ENCODE measurements around the gene NOSTRIN. TPM values are rescaled to one million over a fixed set of nuclear protein-coding genes. Genes with fewer than 3 reads are reported as not detected.

NOSTRIN gene
- total and polyA plus RNA-seq, 3 experiments from 2014 or later = not detected

DNA sequence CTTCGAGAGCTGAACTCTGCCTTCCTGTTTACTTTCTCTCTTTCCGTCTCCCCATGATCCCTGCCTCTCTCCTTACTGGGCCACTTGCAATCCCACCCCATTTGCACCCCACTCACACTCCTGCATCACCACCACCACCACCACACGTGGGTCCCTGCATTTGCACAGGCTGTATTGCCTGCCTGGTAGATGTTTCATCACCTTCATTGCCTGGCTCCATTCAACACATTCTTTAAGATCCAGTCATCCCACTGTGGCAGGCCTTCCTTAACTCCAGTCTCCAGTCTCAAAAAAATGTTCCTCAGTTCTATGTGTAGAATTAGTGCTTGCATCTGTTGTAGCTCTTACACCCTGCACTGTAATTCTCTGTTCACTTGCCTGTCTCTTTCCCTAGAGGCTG is 13.9 kb downstream of the NOSTRIN start:
- POLR2A ChIA-PET = no interaction called here
- Mint-ChIP-seq H3K9me3 (no peaks in the 10 kb centered on the region), H3K27ac (no peak overlapping the region), H3K4me3 (no peak overlapping the region), H3K4me1 (no peaks in the 10 kb centered on the region), H3K27me3 (peaks cover 3 to 4% of the 10 kb centered on the region in 2 donors), H3K36me3 (no peaks in the 10 kb centered on the region)
- Histone ChIP-seq H3K27me3 (ENCODE audit: insufficient read depth, low read length, poor library complexity, severe bottlenecking) (no peaks in the 10 kb centered on the region), H3K27ac (ENCODE audit: low read depth, low read length) (no peak overlapping the region), H3K36me3 (ENCODE audit: insufficient read depth, low read length) (no peaks in the 10 kb centered on the region), H3K4me3 (ENCODE audit: low read length) (no peak overlapping the region), H3K9me3 (ENCODE audit: low read length) (no peaks in the 10 kb centered on the region), H3K4me1 (ENCODE audit: insufficient read depth, low read length) (no peaks in the 10 kb centered on the region)
- DNase-seq = no peak
- CTCF ChIA-PET = no interaction called here

GRCh38 chr2:168819050-168819715 is 16.7 kb downstream of the NOSTRIN start:
- ChIA-PET CTCF (no interaction called here), POLR2A (no interaction called here)
- Histone ChIP-seq H3K4me3 (ENCODE audit: low read length) (no peak overlapping the region), H3K36me3 (ENCODE audit: insufficient read depth, low read length) (no peaks in the 10 kb centered on the region), H3K9me3 (ENCODE audit: low read length) (no peaks in the 10 kb centered on the region), H3K27me3 (ENCODE audit: insufficient read depth, low read length, poor library complexity, severe bottlenecking) (no peaks in the 10 kb centered on the region), H3K27ac (ENCODE audit: low read depth, low read length) (no peak overlapping the region), H3K4me1 (ENCODE audit: insufficient read depth, low read length) (no peaks in the 10 kb centered on the region)
- DNase-seq = no peak
- no peaks in the 10 kb centered on the region for H3K36me3 Mint-ChIP-seq
- no peaks in the 10 kb centered on the region for H3K9me3 Mint-ChIP-seq
- no peak overlapping the region for H3K4me3 Mint-ChIP-seq
- no peaks in the 10 kb centered on the region for H3K4me1 Mint-ChIP-seq
- H3K27ac Mint-ChIP-seq = no peak overlapping the region
- peaks cover 3 to 4% of the 10 kb centered on the region in 2 donors for H3K27me3 Mint-ChIP-seq

- DNase-seq = no peak
- CTCF ChIA-PET = no interaction called here
- H3K36me3 Mint-ChIP-seq = no peaks in the 10 kb centered on the region
These were observed 17.5 kb downstream of the NOSTRIN start for GRCh38 chr2:168819829-168820489.

GRCh38 chr2:168821577-168821976 is 19.1 kb downstream of the NOSTRIN start:
- H3K4me1 ChIP-seq (ENCODE audit: insufficient read depth, low read length) = no peaks in the 10 kb centered on the region
- ChIA-PET POLR2A (no interaction called here), CTCF (interaction anchor here (1.2 kb wide), 1 partner anchor 15 kb away, joined by 3 read pairs; no protein-coding TSS in a partner anchor)
- Mint-ChIP-seq H3K4me1 (no peaks in the 10 kb centered on the region), H3K27me3 (peaks cover 4 to 5% of the 10 kb centered on the region in 2 donors), H3K4me3 (no peak overlapping the region), H3K36me3 (no peaks in the 10 kb centered on the region), H3K27ac (no peak overlapping the region), H3K9me3 (no peaks in the 10 kb centered on the region)
- no peaks in the 10 kb centered on the region for H3K27me3 ChIP-seq (ENCODE audit: insufficient read depth, low read length, poor library complexity, severe bottlenecking)
- no peak overlapping the region for H3K27ac ChIP-seq (ENCODE audit: low read depth, low read length)
- no peak overlapping the region for H3K4me3 ChIP-seq (ENCODE audit: low read length)
- H3K36me3 ChIP-seq (ENCODE audit: insufficient read depth, low read length) = no peaks in the 10 kb centered on the region
- no peak for DNase-seq
- no peaks in the 10 kb centered on the region for H3K9me3 ChIP-seq (ENCODE audit: low read length)

More at GRCh38 chr2:168819829-168820489, 17.5 kb downstream of the NOSTRIN start:
- no peak overlapping the region for H3K4me3 ChIP-seq (ENCODE audit: low read length)
- H3K27me3 ChIP-seq (ENCODE audit: insufficient read depth, low read length, poor library complexity, severe bottlenecking) = no peaks in the 10 kb centered on the region
- no peaks in the 10 kb centered on the region for H3K9me3 ChIP-seq (ENCODE audit: low read length)
- H3K4me1 Mint-ChIP-seq = no peaks in the 10 kb centered on the region
- POLR2A ChIA-PET = no interaction called here
- H3K27me3 Mint-ChIP-seq = peaks cover 3 to 4% of the 10 kb centered on the region in 2 donors
- H3K36me3 ChIP-seq (ENCODE audit: insufficient read depth, low read length) = no peaks in the 10 kb centered on the region
- no peaks in the 10 kb centered on the region for H3K4me1 ChIP-seq (ENCODE audit: insufficient read depth, low read length)
- H3K9me3 Mint-ChIP-seq = no peaks in the 10 kb centered on the region
- no peak overlapping the region for H3K27ac Mint-ChIP-seq
- no peak overlapping the region for H3K4me3 Mint-ChIP-seq
- no peak overlapping the region for H3K27ac ChIP-seq (ENCODE audit: low read depth, low read length)

DNA sequence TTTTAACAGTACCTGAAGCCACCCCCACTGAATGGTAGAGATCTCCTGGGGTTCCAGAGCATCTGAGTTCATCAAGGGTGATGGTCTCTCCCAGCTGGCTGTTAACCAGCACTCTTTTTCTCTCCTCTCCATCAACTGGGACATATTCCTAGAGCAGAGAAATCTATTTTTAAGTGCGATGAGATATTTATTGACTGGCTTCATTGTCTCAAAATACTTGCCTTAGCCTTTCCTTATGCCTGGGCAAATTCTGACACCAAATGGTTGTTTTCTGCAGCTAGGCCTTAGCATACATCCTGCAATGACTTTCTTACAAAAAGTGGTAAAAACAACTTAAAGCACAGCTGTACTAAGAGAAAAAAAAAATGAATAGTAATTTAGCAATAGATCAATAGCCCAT is 19.6 kb downstream of the NOSTRIN start:
- no peak overlapping the region for H3K4me3 Mint-ChIP-seq
- H3K27ac Mint-ChIP-seq = no peak overlapping the region
- H3K36me3 Mint-ChIP-seq = no peaks in the 10 kb centered on the region
- DNase-seq = no peak
- no peak overlapping the region for H3K4me3 ChIP-seq (ENCODE audit: low read length)
- CTCF ChIA-PET = interaction anchor here (1.2 kb wide), 1 partner anchor 14 kb away, joined by 3 read pairs; no protein-coding TSS in a partner anchor
- no peak overlapping the region for H3K27ac ChIP-seq (ENCODE audit: low read depth, low read length)
- H3K4me1 ChIP-seq (ENCODE audit: insufficient read depth, low read length) = no peaks in the 10 kb centered on the region
- H3K36me3 ChIP-seq (ENCODE audit: insufficient read depth, low read length) = no peaks in the 10 kb centered on the region
- POLR2A ChIA-PET = no interaction called here
- H3K27me3 Mint-ChIP-seq = peaks cover 4 to 5% of the 10 kb centered on the region in 2 donors
- H3K9me3 Mint-ChIP-seq = no peaks in the 10 kb centered on the region
- no peaks in the 10 kb centered on the region for H3K4me1 Mint-ChIP-seq
- no peaks in the 10 kb centered on the region for H3K27me3 ChIP-seq (ENCODE audit: insufficient read depth, low read length, poor library complexity, severe bottlenecking)
- no peaks in the 10 kb centered on the region for H3K9me3 ChIP-seq (ENCODE audit: low read length)

- ChIA-PET CTCF (no interaction called here), POLR2A (no interaction called here)
- no peak for DNase-seq
- no peak overlapping the region for H3K27ac ChIP-seq (ENCODE audit: low read depth, low read length)
- Mint-ChIP-seq H3K36me3 (peaks cover 0 to 4% (median 0%) of the 10 kb centered on the region in 3 donors), H3K27me3 (peaks cover 2 to 3% of the 10 kb centered on the region in 2 donors), H3K27ac (no peak overlapping the region), H3K4me3 (no peak overlapping the region), H3K9me3 (no peaks in the 10 kb centered on the region), H3K4me1 (no peaks in the 10 kb centered on the region)
- no peaks in the 10 kb centered on the region for H3K9me3 ChIP-seq (ENCODE audit: low read length)
- H3K4me1 ChIP-seq (ENCODE audit: insufficient read depth, low read length) = no peaks in the 10 kb centered on the region
- no peak overlapping the region for H3K4me3 ChIP-seq (ENCODE audit: low read length)
- H3K27me3 ChIP-seq (ENCODE audit: insufficient read depth, low read length, poor library complexity, severe bottlenecking) = no peaks in the 10 kb centered on the region
- H3K36me3 ChIP-seq (ENCODE audit: insufficient read depth, low read length) = no peaks in the 10 kb centered on the region
These were observed 22.7 kb downstream of the NOSTRIN start for GRCh38 chr2:168825126-168825525.

GRCh38 chr2:168830958-168831357 is 28.5 kb downstream of the NOSTRIN start:
- Histone ChIP-seq H3K4me3 (ENCODE audit: low read length) (no peak overlapping the region), H3K9me3 (ENCODE audit: low read length) (no peaks in the 10 kb centered on the region), H3K27me3 (ENCODE audit: insufficient read depth, low read length, poor library complexity, severe bottlenecking) (no peaks in the 10 kb centered on the region), H3K36me3 (ENCODE audit: insufficient read depth, low read length) (no peaks in the 10 kb centered on the region), H3K4me1 (ENCODE audit: insufficient read depth, low read length) (no peaks in the 10 kb centered on the region), H3K27ac (ENCODE audit: low read depth, low read length) (no peak overlapping the region)
- H3K27me3 Mint-ChIP-seq = peaks cover 2 to 3% of the 10 kb centered on the region in 2 donors
- peaks cover 0 to 4% (median 0%) of the 10 kb centered on the region in 3 donors for H3K36me3 Mint-ChIP-seq
- ChIA-PET CTCF (no interaction called here), POLR2A (no interaction called here)
- no peaks in the 10 kb centered on the region for H3K4me1 Mint-ChIP-seq
- peaks cover 0 to 2% (median 0%) of the 10 kb centered on the region in 5 donors for H3K9me3 Mint-ChIP-seq
- H3K27ac Mint-ChIP-seq = no peak overlapping the region
- H3K4me3 Mint-ChIP-seq = no peak overlapping the region
- DNase-seq = no peak

- Mint-ChIP-seq H3K4me3 (no peak overlapping the region), H3K36me3 (peaks cover 0 to 4% (median 0%) of the 10 kb centered on the region in 3 donors), H3K27ac (no peak overlapping the region), H3K27me3 (peaks cover 0 to 3% of the 10 kb centered on the region in 2 donors), H3K9me3 (peaks cover 0 to 2% (median 0%) of the 10 kb centered on the region in 5 donors), H3K4me1 (no peaks in the 10 kb centered on the region)
- Histone ChIP-seq H3K4me3 (ENCODE audit: low read length) (no peak overlapping the region), H3K4me1 (ENCODE audit: insufficient read depth, low read length) (no peaks in the 10 kb centered on the region), H3K27me3 (ENCODE audit: insufficient read depth, low read length, poor library complexity, severe bottlenecking) (no peaks in the 10 kb centered on the region), H3K36me3 (ENCODE audit: insufficient read depth, low read length) (no peaks in the 10 kb centered on the region), H3K27ac (ENCODE audit: low read depth, low read length) (no peak overlapping the region), H3K9me3 (ENCODE audit: low read length) (no peaks in the 10 kb centered on the region)
- no peak for DNase-seq
- CTCF ChIA-PET = no interaction called here
- POLR2A ChIA-PET = no interaction called here
These were observed 29.2 kb downstream of the NOSTRIN start for GRCh38 chr2:168831662-168832061.
